A549 (cell line): ENCODE data around the gene KCP.

Experiments
- CTCF ChIP-seq: fragments of >200 bp; sonication (Bioruptor Twin); formaldehyde crosslinking; IDR thresholded peaks from 3 replicates; pipeline ENCODE4 v1.5.1; 2016
- EHMT2 ChIP-seq: fragments of 200-600 bp; sonication (generic); IDR thresholded peaks from 2 replicates; pipeline ENCODE4 v1.6.1; 2016; ENCODE audit warnings: antibody characterized with exemption, low read depth, mild to moderate bottlenecking, moderate library complexity
- MAFK ChIP-seq: fragments of 450-650 bp; IDR thresholded peaks from 2 replicates; pipeline ENCODE4 v1.6.1; 2014; ENCODE audit not compliant: partially characterized antibody
- NFE2L2 ChIP-seq: fragments of 150-350 bp; conservative IDR thresholded peaks from 2 replicates; pipeline ENCODE4 v1.6.1; 2014; ENCODE audit warnings: low read length
- RAD21 ChIP-seq, 2 experiments: fragments of >200 bp in 1 of 2; sonication (Bioruptor Twin) in 1 of 2; formaldehyde crosslinking in 1 of 2; IDR thresholded peaks in 1 of 2; conservative IDR thresholded peaks in 1 of 2; 2 replicates in 1 of 2; 3 replicates in 1 of 2; pipeline ENCODE4 v1.6.1; 2012 to 2018; ENCODE audit warnings: inconsistent platforms in 1 of 2
- RARB ChIP-seq: fragments of 250-450 bp; sonication (Bioruptor Pico); IDR thresholded peaks from 2 replicates; pipeline ENCODE4 v1.8.0; 2021; ENCODE audit warnings: mild to moderate bottlenecking, moderate library complexity
- REST ChIP-seq: fragments of 200-600 bp; sonication (generic); IDR thresholded peaks from 2 replicates; pipeline ENCODE4 v1.6.1; 2016; ENCODE audit warnings: antibody characterized with exemption, mild to moderate bottlenecking, moderate library complexity
- RFX5 ChIP-seq: fragments of 450-650 bp; IDR thresholded peaks from 2 replicates; pipeline ENCODE4 v1.7.1; 2014; ENCODE audit warnings: antibody characterized with exemption, mild to moderate bottlenecking, moderate library complexity
- RNF2 ChIP-seq: fragments of 200-600 bp; sonication (generic); IDR thresholded peaks from 2 replicates; pipeline ENCODE4 v1.6.1; 2016; ENCODE audit warnings: low read depth, mild to moderate bottlenecking, antibody characterized with exemption, moderate library complexity, borderline replicate concordance
- USF2 ChIP-seq: fragments of 450-650 bp; IDR thresholded peaks from 2 replicates; pipeline ENCODE4 v1.6.1; 2014; ENCODE audit warnings: antibody characterized with exemption

GRCh38 chr7:128859232-128860157 is 51.0 kb downstream of the KCP start:
- TF ChIP-seq CTCF (no peak), EHMT2 (no peak), NFE2L2 (no peak), REST (no peak), USF2 (no peak), RARB (CRISPR knock-in tag) (no peak), MAFK (peak; percentile 15), RNF2 (no peak), RAD21 (conservative IDR thresholded peaks at IDR 0.05 in 1 of 2, IDR thresholded peaks at IDR 0.05 in 1 of 2) (no peak), RFX5 (no peak)
